GM23338 (cell line): ENCODE measurements around the gene TRIM59. TPM values are rescaled to one million over a fixed set of nuclear protein-coding genes. Genes with fewer than 3 reads are reported as not detected.

Experiments used
- ATAC-seq: fragments of 200-7000 bp; cut with Tn5 transposase; 3 replicates; pipeline ENCODE4 v1.9.1; 2020
- DNase-seq: peaks from one replicate; pipeline ENCODE4 v3.0.0-alpha.2; 2015; ENCODE audit warnings: low spot score
- H2AFZ ChIP-seq: fragments of 200-600 bp; sonication (generic); 2 replicates; pipeline ENCODE4 v1.8.0; 2016; ENCODE audit warnings: antibody characterized with exemption, mild to moderate bottlenecking, moderate library complexity
- H3F3A ChIP-seq: fragments of 200-600 bp; sonication (generic); replicated peaks from 2 replicates; pipeline ENCODE4 v1.8.0; 2017; ENCODE audit warnings: antibody characterized with exemption, mixed run types, low read depth
- H3K27ac ChIP-seq: fragments of 200-600 bp; sonication (generic); 2 replicates; pipeline ENCODE4 v1.6.1; 2016; ENCODE audit warnings: low read depth
- H3K27me3 ChIP-seq: fragments of 200-600 bp; sonication (generic); 2 replicates; pipeline ENCODE4 v1.8.0; 2016; ENCODE audit warnings: mild to moderate bottlenecking, mixed run types, moderate library complexity; ENCODE audit not compliant: insufficient read depth
- H3K36me3 ChIP-seq: fragments of 200-600 bp; sonication (generic); 2 replicates; pipeline ENCODE4 v1.8.0; 2016; ENCODE audit warnings: mild to moderate bottlenecking; ENCODE audit not compliant: insufficient read depth
- H3K4me1 ChIP-seq: fragments of 200-600 bp; sonication (generic); 2 replicates; pipeline ENCODE4 v1.8.0; 2016; ENCODE audit warnings: mild to moderate bottlenecking, moderate library complexity; ENCODE audit not compliant: insufficient read depth
- H3K4me2 ChIP-seq: fragments of 200-600 bp; sonication (generic); 2 replicates; pipeline ENCODE4 v1.7.1; 2017; ENCODE audit warnings: mixed run types
- H3K4me3 ChIP-seq: fragments of 200-600 bp; sonication (generic); 2 replicates; pipeline ENCODE4 v1.6.1; 2016; ENCODE audit warnings: mixed run types
- H3K79me2 ChIP-seq: fragments of 200-600 bp; sonication (generic); replicated peaks from 2 replicates; pipeline ENCODE4 v1.8.0; 2017; ENCODE audit warnings: mild to moderate bottlenecking; ENCODE audit not compliant: insufficient read depth
- H3K9me2 ChIP-seq: fragments of 200-600 bp; sonication (generic); 2 replicates; pipeline ENCODE4 v1.8.0; 2017; ENCODE audit not compliant: insufficient read depth
- H4K20me1 ChIP-seq: fragments of 200-600 bp; sonication (generic); replicated peaks from 2 replicates; pipeline ENCODE4 v1.8.0; 2017; ENCODE audit warnings: mild to moderate bottlenecking; ENCODE audit not compliant: insufficient read depth
- H3K27ac Mint-ChIP-seq: 2 replicates; pipeline ENCODE4 v1.8.0; 2020; ENCODE audit warnings: inconsistent platforms, mild to moderate bottlenecking, moderate library complexity, mixed read lengths
- H3K27me3 Mint-ChIP-seq: 3 replicates; pipeline ENCODE4 v1.8.0; 2022; ENCODE audit warnings: low read depth, mild to moderate bottlenecking, moderate library complexity, mixed read lengths, inconsistent platforms; ENCODE audit not compliant: insufficient read depth, poor library complexity
- H3K36me3 Mint-ChIP-seq: 3 replicates; pipeline ENCODE4 v1.8.0; 2021; ENCODE audit warnings: low read depth, mild to moderate bottlenecking, inconsistent platforms, moderate library complexity, mixed read lengths
- H3K4me1 Mint-ChIP-seq: 3 replicates; pipeline ENCODE4 v1.8.0; 2020; ENCODE audit warnings: mild to moderate bottlenecking, inconsistent platforms, mixed read lengths
- H3K4me3 Mint-ChIP-seq: 3 replicates; pipeline ENCODE4 v1.8.0; 2021; ENCODE audit warnings: moderate library complexity, mild to moderate bottlenecking, inconsistent platforms, mixed read lengths
- H3K9me3 Mint-ChIP-seq: 3 replicates; pipeline ENCODE4 v1.8.0; 2020; ENCODE audit warnings: moderate library complexity, mild to moderate bottlenecking, inconsistent platforms, mixed read lengths
- ZNF331 ChIP-seq: fragments of 250-450 bp; sonication (Bioruptor Pico); IDR thresholded peaks from 2 replicates; pipeline ENCODE4 v1.5.0; 2020; ENCODE audit warnings: low read depth, mild to moderate bottlenecking, moderate library complexity
- ZNF462 ChIP-seq: fragments of 250-450 bp; sonication (Bioruptor Pico); IDR thresholded peaks from 2 replicates; pipeline ENCODE4 v1.5.0; 2020; ENCODE audit warnings: mild to moderate bottlenecking, moderate library complexity
- polyA plus RNA-seq: library from polyadenylated mRNA; unstranded; fragments of >200 nt; fragmentation: Nextera tagmentation; extraction: Ambion mirVana; gene quantifications from 2 replicates; pipeline ENCODE4 v1.2.1, GENCODE V29; 2016
- total RNA-seq: library from RNA; depleted of rRNA; stranded (reverse); fragments of >200 nt; shearing (Covaris generic); gene quantifications from 2 replicates; pipeline ENCODE4 v1.2.3, GENCODE V29; 2014
- TF ChIP-seq, protein P1 (sequence below), 2 experiments: fragments of 200-600 bp in 1 of 2; sonication (generic) in 1 of 2; conservative IDR thresholded peaks; 2 replicates each; pipeline versions ENCODE4 v1.5.1 to v1.6.1; 2016 to 2017; ENCODE audit warnings: antibody characterized with exemption in 2 of 2, low read depth in 2 of 2, mild to moderate bottlenecking in 2 of 2, moderate library complexity in 1 of 2

The TRIM59 gene
- total and polyA plus RNA-seq, 2 experiments from 2014 or later: 46.2 to 98.6 TPM

- Mint-ChIP-seq H3K27ac (no peak overlapping the region), H3K27me3 (no peaks in the 10 kb centered on the region), H3K9me3 (no peaks in the 10 kb centered on the region), H3K4me3 (no peak overlapping the region), H3K36me3 (peaks cover 75% of the 10 kb centered on the region), H3K4me1 (no peaks in the 10 kb centered on the region)
- Histone ChIP-seq H3K4me2 (no peak overlapping the region), H3K79me2 (peaks cover 26% of the 10 kb centered on the region), H2AFZ (no peak overlapping the region), H3F3A (no peaks in the 10 kb centered on the region), H3K4me3 (no peak overlapping the region), H3K27me3 (no peaks in the 10 kb centered on the region), H4K20me1 (peaks cover 19% of the 10 kb centered on the region; the same call in 1 of the 2 replicates), H3K27ac (no peak overlapping the region), H3K4me1 (no peaks in the 10 kb centered on the region), H3K36me3 (peaks cover 60% of the 10 kb centered on the region), H3K9me2 (no peaks in the 10 kb centered on the region)
- peak; percentile 83 for DNase-seq
- TF ChIP-seq ZNF462 (CRISPR knock-in tag): no peak
- no peak for TF ChIP-seq ZNF331 (CRISPR knock-in tag)
- TF ChIP-seq, protein P1, sequence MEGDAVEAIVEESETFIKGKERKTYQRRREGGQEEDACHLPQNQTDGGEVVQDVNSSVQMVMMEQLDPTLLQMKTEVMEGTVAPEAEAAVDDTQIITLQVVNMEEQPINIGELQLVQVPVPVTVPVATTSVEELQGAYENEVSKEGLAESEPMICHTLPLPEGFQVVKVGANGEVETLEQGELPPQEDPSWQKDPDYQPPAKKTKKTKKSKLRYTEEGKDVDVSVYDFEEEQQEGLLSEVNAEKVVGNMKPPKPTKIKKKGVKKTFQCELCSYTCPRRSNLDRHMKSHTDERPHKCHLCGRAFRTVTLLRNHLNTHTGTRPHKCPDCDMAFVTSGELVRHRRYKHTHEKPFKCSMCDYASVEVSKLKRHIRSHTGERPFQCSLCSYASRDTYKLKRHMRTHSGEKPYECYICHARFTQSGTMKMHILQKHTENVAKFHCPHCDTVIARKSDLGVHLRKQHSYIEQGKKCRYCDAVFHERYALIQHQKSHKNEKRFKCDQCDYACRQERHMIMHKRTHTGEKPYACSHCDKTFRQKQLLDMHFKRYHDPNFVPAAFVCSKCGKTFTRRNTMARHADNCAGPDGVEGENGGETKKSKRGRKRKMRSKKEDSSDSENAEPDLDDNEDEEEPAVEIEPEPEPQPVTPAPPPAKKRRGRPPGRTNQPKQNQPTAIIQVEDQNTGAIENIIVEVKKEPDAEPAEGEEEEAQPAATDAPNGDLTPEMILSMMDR (conservative IDR thresholded peaks at IDR 0.05; ENCODE audit: low read depth in 2 of 2): peak; percentile 88 to 89
- peak; percentile 73 for ATAC-seq
Measured at GRCh38 chr3:160413613-160414248, 35.9 kb downstream of the TRIM59 start.
